Prostate gland (tissue), 2 donors: Measurements from ENCODE around the gene ANKRD40CL.

Source experiments
- POLR2A ChIP-seq: fragments of 450-650 bp; IDR thresholded peaks from one replicate; pipeline ENCODE4 v1.6.1; 2016; ENCODE audit warnings: antibody characterized with exemption, mild to moderate bottlenecking
- POLR2AphosphoS5 ChIP-seq: sonication (generic); formaldehyde crosslinking; IDR thresholded peaks from one replicate; pipeline ENCODE4 v1.6.1; 2017; ENCODE audit warnings: antibody characterized with exemption
- TF ChIP-seq, protein P1 (sequence below), 4 experiments: fragments of 200-600 bp in 2 of 4; fragments of 450-650 bp in 2 of 4; sonication (generic) in 2 of 4; IDR thresholded peaks; 1 replicate in 3 of 4; 2 replicates in 1 of 4; pipeline ENCODE4 v1.5.1; 2016 to 2019; ENCODE audit warnings: antibody characterized with exemption in 4 of 4, mild to moderate bottlenecking in 2 of 4, moderate library complexity in 2 of 4

DNA sequence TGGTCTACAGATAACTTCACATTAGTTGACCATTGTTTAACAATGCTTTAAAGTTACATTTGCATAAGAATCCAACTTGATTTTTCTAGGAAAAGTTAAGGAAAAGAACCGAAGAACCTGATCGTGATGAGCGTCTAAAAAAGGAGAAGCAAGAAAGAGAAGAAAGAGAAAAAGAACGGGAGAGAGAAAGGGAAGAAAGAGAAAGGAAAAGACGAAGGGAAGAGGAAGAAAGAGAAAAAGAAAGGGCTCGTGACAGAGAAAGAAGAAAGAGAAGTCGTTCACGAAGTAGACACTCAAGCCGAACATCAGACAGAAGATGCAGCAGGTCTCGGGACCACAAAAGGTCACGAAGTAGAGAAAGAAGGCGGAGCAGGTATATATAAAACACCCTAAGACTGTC, 21.7 kb downstream of the ANKRD40CL start:
- TF ChIP-seq, protein P1, sequence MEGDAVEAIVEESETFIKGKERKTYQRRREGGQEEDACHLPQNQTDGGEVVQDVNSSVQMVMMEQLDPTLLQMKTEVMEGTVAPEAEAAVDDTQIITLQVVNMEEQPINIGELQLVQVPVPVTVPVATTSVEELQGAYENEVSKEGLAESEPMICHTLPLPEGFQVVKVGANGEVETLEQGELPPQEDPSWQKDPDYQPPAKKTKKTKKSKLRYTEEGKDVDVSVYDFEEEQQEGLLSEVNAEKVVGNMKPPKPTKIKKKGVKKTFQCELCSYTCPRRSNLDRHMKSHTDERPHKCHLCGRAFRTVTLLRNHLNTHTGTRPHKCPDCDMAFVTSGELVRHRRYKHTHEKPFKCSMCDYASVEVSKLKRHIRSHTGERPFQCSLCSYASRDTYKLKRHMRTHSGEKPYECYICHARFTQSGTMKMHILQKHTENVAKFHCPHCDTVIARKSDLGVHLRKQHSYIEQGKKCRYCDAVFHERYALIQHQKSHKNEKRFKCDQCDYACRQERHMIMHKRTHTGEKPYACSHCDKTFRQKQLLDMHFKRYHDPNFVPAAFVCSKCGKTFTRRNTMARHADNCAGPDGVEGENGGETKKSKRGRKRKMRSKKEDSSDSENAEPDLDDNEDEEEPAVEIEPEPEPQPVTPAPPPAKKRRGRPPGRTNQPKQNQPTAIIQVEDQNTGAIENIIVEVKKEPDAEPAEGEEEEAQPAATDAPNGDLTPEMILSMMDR (IDR thresholded peaks at IDR 0.05) = no peak
- TF ChIP-seq POLR2A (no peak), POLR2AphosphoS5 (no peak)
